Measurements from ENCODE around the gene LIN54.

The LIN54 gene

DNA sequence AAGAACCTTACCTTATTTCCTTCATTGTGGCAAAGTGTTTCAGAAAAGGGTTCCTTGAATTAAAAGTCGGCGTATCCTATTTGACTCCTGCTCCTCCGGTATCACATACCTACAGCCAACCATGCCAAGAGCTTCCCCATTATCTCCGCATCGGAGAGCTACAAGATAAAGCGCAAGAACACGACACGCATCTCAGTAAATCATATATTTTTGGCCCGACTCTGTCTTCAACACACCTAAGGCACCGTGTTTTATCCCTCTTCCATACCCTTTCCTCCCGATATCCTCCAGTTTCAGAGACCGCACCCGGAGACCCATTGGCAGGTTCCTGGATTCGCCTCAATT lies 110.6 kb downstream of the LIN54 start:
- TF ChIP-seq CTCF (IDR thresholded peaks at IDR 0.05): no peak
- no peak for TF ChIP-seq ZFX (IDR thresholded peaks at IDR 0.05; ENCODE audit: borderline replicate concordance)
- H3K27ac ChIP-seq: peak overlapping the region; percentile 98

- TF ChIP-seq ZFX (IDR thresholded peaks at IDR 0.05; ENCODE audit: borderline replicate concordance): no peak
- no peak for TF ChIP-seq CTCF (IDR thresholded peaks at IDR 0.05)
- H3K27ac ChIP-seq: peak overlapping the region; percentile 98
These were observed 111.1 kb downstream of the LIN54 start for GRCh38 chr4:82899374-82900065.

DNA sequence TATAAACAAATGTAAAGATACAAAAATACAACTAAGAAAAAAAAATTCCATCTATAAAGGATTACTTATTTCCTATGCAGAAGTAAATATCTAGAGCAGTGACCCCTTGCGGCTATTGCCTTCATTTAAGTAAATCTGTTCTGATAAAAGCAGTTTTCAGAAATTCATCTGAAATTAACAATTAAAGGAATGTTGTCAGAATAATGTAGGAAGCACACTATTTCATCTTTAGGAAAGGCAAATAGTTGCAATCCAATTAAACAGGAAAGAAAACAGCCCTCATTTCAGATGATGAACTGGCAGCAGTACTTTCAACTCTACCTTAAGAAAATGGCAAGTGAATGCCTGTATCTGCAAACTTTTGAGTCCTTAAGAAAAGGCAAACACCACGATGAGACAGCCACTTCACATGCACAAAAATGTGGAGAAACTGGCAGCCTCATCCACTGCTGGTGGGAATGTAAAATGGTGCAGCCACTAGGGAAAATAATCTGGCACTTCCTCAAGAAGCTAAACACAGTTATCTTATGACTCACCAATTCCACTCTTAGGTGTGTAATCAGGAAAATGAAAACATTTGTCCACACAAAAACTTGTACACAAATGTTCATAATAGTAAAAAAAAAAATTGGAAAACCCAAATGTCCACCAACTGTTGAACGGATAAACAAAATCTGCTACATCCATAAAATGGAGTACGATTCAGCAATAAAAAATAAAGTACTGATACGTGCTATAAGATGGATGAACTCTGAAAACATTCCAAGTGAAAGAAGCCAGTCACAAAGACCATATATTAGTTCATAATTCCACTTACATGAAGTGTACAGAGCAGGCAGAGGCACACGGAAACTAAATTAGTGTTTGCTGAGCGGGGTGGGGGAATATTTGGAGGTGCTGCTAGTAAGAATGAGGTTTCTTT lies 112.0 kb downstream of the LIN54 start:
- H3K27ac ChIP-seq: peak overlapping the region; percentile 98
- no peak for TF ChIP-seq ZFX (IDR thresholded peaks at IDR 0.05; ENCODE audit: borderline replicate concordance)
- TF ChIP-seq CTCF (IDR thresholded peaks at IDR 0.05): no peak

GRCh38 chr4:82896755-82897154 lies 113.9 kb downstream of the LIN54 start:
- no peak overlapping the region for H3K27ac ChIP-seq
- TF ChIP-seq ZFX (IDR thresholded peaks at IDR 0.05; ENCODE audit: borderline replicate concordance): no peak
- TF ChIP-seq CTCF (IDR thresholded peaks at IDR 0.05): no peak

DNA sequence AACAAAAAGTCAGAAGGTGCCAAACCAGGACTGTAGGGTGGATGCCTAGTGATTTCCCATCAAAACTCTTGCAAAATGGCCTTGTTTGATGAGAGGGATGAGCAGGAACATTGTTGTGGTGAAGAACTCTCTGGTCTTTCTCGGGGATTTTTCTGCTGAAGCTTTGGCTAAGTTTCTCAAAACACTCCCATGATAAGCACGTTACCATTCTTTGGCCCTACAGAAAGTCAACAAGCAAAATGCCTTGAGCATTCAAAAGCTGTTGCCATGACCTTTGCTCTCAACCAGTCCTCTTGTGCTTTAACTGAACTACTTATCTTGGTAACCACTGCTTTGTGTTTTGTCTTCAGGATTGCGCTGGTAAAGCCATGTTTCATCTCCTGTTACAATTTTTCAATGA lies 116.7 kb downstream of the LIN54 start:
- TF ChIP-seq CTCF (IDR thresholded peaks at IDR 0.05): no peak
- TF ChIP-seq ZFX (IDR thresholded peaks at IDR 0.05; ENCODE audit: borderline replicate concordance): no peak
- peak overlapping the region; percentile 98; the same call in 1 of the 2 replicates for H3K27ac ChIP-seq

DNA sequence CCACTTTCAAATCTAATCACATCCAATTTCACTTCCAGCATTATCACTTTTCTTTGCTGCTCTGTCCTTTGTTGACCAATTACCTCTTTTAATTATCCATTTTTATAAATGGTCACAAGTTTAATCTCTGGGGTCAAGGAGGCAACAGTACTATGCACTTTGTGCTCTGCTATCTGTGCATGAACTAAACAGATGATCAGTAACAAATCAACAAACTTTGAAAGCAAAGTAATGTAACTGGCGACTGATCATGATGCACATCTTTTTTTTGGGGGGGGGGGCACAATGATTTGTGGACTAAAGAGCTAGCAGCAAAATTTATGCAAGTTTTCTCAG lies 118.2 kb downstream of the LIN54 start:
- TF ChIP-seq CTCF (IDR thresholded peaks at IDR 0.05): no peak
- TF ChIP-seq ZFX (IDR thresholded peaks at IDR 0.05; ENCODE audit: borderline replicate concordance): no peak
- peak overlapping the region; percentile 98; the same call in 1 of the 2 replicates for H3K27ac ChIP-seq

Measured in 22Rv1 (cell line).